PFSK-1 (cell line): Measurements from ENCODE around the gene DYNLT5.

ENCODE experiments used
- FOXP2 ChIP-seq: optimal IDR thresholded peaks from 2 replicates; pipeline ENCODE3; 2011; ENCODE audit warnings: borderline replicate concordance, control low read depth, inconsistent platforms; ENCODE audit not compliant: insufficient read depth; ENCODE audit errors: extremely low read length, extremely low read depth
- POLR2AphosphoS5 ChIP-seq: IDR thresholded peaks from 2 replicates; pipeline ENCODE4 v1.6.1; 2012; ENCODE audit warnings: low read depth, mild to moderate bottlenecking, control low read depth, low read length, moderate library complexity
- SIN3A ChIP-seq: IDR thresholded peaks from 2 replicates; pipeline ENCODE4 v1.6.1; 2012; ENCODE audit warnings: mild to moderate bottlenecking, low read length, moderate library complexity, borderline replicate concordance; ENCODE audit not compliant: insufficient read depth
- TAF1 ChIP-seq: IDR thresholded peaks from 2 replicates; pipeline ENCODE4 v1.6.1; 2012; ENCODE audit warnings: low read length, control low read depth, borderline replicate concordance; ENCODE audit not compliant: insufficient read depth
- TF ChIP-seq, protein P1 (sequence below), 2 experiments: IDR thresholded peaks; 2 replicates each; pipeline versions ENCODE4 v1.6.1 to v1.8.0; 2011 to 2012; ENCODE audit warnings: low read depth in 2 of 2, low read length in 2 of 2, control low read depth in 1 of 2, inconsistent platforms in 1 of 2, mild to moderate bottlenecking in 1 of 2, moderate library complexity in 1 of 2; ENCODE audit not compliant: insufficient read depth in 1 of 2

Gene DYNLT5

DNA sequence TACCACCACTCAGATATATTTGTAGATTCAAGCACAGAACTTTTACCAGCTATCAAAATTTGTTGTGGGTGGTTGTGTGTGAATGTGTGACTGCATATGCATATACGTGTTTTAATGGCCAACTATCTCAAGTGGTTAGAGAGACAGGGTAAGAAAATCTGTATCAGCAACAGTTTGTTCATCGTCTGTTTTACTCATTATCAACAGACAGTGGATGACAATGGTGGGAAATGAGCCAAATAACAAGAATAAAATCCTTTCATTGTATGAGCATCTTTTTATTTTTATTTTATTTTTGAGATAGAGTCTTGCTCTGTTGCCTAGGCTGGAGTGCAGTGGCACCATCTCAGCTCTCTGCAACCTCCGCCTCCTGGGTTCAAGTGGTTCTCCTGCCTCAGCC, 22.7 kb upstream of the DYNLT5 start:
- TF ChIP-seq, protein P1, sequence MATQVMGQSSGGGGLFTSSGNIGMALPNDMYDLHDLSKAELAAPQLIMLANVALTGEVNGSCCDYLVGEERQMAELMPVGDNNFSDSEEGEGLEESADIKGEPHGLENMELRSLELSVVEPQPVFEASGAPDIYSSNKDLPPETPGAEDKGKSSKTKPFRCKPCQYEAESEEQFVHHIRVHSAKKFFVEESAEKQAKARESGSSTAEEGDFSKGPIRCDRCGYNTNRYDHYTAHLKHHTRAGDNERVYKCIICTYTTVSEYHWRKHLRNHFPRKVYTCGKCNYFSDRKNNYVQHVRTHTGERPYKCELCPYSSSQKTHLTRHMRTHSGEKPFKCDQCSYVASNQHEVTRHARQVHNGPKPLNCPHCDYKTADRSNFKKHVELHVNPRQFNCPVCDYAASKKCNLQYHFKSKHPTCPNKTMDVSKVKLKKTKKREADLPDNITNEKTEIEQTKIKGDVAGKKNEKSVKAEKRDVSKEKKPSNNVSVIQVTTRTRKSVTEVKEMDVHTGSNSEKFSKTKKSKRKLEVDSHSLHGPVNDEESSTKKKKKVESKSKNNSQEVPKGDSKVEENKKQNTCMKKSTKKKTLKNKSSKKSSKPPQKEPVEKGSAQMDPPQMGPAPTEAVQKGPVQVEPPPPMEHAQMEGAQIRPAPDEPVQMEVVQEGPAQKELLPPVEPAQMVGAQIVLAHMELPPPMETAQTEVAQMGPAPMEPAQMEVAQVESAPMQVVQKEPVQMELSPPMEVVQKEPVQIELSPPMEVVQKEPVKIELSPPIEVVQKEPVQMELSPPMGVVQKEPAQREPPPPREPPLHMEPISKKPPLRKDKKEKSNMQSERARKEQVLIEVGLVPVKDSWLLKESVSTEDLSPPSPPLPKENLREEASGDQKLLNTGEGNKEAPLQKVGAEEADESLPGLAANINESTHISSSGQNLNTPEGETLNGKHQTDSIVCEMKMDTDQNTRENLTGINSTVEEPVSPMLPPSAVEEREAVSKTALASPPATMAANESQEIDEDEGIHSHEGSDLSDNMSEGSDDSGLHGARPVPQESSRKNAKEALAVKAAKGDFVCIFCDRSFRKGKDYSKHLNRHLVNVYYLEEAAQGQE (IDR thresholded peaks at IDR 0.05; ENCODE audit: insufficient read depth in 1 of 2, low read depth in 2 of 2, low read length in 2 of 2) = no peak
- TF ChIP-seq FOXP2 = no peak
- no peak for TF ChIP-seq SIN3A
- no peak for TF ChIP-seq TAF1
- no peak for TF ChIP-seq POLR2AphosphoS5

DNA sequence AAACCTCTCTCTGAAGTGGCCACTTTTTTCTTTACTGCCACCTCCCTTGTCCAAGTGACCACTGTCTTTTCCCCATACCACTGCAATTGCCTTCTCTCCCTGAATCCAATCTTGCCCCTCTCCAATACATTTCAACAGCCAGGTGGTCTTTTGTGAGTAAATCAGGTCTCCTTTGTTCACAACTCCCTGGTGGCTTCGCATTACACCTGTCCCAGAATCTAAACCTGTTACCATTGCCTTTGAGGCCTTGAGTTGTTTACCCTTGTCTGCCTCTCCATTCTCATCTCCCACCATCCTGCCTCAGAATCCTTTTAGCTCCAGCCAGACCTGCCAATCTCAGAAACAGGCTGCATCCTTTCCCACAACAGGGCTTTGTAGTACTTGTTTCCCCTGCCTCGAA, 21.8 kb upstream of the DYNLT5 start:
- TF ChIP-seq TAF1 (no peak), FOXP2 (no peak), SIN3A (no peak), POLR2AphosphoS5 (no peak)
- TF ChIP-seq, protein P1 (IDR thresholded peaks at IDR 0.05; ENCODE audit: insufficient read depth in 1 of 2, low read depth in 2 of 2, low read length in 2 of 2) = no peak

DNA sequence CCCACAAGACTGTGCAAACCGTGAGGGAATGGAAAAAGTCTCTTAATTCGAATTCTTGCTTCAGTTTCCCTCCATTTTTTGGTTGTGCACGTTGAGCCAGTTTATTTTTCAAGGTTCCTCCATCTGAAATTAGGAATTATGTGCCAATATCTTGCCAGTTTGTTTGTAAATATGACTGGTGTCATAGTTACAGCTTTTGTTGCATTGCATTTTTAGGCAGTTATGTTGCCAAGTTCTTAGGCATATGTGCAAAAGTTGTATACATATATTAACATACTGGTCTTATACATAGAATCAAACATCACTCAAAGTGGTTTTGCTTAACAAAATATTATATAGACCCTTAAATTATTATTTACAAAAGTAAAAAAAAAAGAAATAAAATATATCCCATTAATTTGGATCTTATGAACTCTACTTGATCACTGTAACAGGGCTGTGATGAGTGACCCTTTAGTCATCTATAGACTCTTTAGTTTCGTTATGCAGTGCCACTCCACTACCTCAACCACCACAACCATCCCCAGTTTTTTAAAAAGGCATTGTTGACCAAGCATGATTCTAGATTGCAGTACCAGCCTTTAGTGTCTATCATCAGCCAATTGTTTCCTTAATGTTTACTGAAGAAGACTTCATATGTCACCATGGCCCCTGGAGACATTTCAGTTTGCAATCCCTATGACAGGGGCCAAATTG, 20.9 kb upstream of the DYNLT5 start:
- no peak for TF ChIP-seq SIN3A
- no peak for TF ChIP-seq POLR2AphosphoS5

DNA sequence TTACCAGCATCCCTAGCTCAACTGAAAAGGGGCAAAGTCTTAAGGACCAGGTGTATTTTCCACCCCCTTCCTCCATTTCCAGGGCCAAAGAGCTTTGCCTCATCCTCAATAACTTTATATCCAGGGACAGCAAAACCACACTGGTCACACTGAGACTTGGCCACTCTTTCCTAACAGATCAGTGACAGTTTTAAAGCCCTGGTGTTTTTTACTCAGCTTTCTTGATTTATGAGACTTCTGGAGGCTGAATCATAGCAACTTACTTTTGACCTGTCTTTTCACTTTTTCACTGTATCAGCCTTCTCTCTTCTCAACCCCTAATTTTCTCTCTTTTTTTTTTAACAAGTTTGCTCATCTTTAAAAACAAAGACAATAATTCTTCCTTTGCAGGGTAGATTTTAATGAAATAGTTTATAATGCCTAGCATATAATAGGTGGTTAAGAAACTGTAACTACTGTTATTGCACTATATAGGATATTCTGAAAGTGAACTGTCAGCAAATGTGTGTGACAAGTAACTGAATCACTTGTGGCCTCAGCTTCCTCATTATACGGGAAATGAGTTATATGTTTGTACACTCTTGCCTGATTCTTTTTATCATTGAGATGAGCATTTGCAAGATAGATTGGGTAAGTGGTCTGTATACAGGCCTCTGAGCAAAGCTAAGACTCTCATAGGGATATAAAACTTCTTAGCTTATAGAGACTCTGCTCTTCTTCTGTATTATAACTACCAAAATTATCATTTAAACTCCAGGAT, 19.7 kb upstream of the DYNLT5 start:
- TF ChIP-seq TAF1 (no peak), SIN3A (no peak), POLR2AphosphoS5 (no peak), FOXP2 (no peak)
- TF ChIP-seq, protein P1 (IDR thresholded peaks at IDR 0.05; ENCODE audit: insufficient read depth in 1 of 2, low read depth in 2 of 2, low read length in 2 of 2) = no peak

DNA sequence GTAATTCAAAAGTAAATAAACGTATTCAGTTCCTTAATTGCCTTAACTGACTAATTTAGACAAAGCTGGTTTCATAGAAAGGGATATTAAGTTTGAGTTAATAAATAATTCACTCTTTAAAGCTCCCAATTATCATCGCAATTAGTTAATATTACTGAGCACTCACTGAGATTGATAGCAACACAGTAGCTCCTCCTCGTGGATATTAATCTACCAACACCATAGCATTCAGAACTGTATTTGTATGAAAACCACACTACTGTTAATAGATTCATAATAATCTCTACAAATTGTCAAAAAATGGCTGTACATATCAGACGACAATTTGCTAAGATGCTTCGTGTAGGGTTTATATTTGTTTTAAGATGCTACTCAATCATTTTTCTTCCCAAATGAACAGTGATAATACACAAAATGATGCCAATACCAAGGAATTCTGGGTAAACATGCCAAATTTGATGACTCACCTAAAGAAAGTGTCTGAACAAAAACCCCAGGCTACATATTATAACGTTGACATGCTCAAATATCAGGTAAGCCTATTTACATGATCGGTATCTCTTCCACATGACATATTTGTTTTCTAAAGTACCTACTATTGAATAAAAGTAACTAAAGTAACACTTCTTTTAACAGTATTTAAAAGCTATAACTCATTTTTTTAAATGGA, 18.8 kb upstream of the DYNLT5 start:
- TF ChIP-seq POLR2AphosphoS5 = no peak
- no peak for TF ChIP-seq FOXP2
- TF ChIP-seq, protein P1 (IDR thresholded peaks at IDR 0.05; ENCODE audit: insufficient read depth in 1 of 2, low read depth in 2 of 2, low read length in 2 of 2) = no peak
- no peak for TF ChIP-seq SIN3A
- TF ChIP-seq TAF1 = no peak
